GM12878 (cell line): Measurements from ENCODE around the gene DHPS. TPM values are rescaled to one million over a fixed set of nuclear protein-coding genes. Genes with fewer than 3 reads are reported as not detected.
A peak's percentile ranks its signal among the peaks of the same experiment; 100 is the strongest.

Source experiments
- ATAC-seq: fragments of 200-7000 bp; cut with Tn5 transposase; 3 replicates; pipeline ENCODE4 v1.9.1; 2020; ENCODE audit warnings: mild to moderate bottlenecking, moderate library complexity
- Bru-seq: library from RNA; stranded (reverse); fragments of 400-500 nt; gene quantifications from one replicate; lab custom pipeline; 2021; lab: Mats Ljungman, UMichigan
- BruChase-seq, 2 experiments: library from RNA; stranded (reverse); fragments of 400-500 nt; gene quantifications; one replicate each; lab custom pipeline; 2021; lab: Mats Ljungman, UMichigan
- BruUV-seq: library from RNA; stranded (reverse); fragments of 400-500 nt; replicated peaks from 2 replicates; lab custom pipeline; 2021; lab: Mats Ljungman, UMichigan
- CTCF ChIA-PET: fragments of 300-600 bp; sonication (Branson Sonifier 250); formaldehyde crosslinking; extraction: SDS; loops from one replicate; lab custom pipeline; 2021; ENCODE audit warnings: inconsistent platforms; lab: Yijun Ruan, JAX
- POLR2A ChIA-PET: fragments of 350-600 bp; formaldehyde crosslinking; extraction: SDS; loops from one replicate; lab custom pipeline; 2021; ENCODE audit warnings: inconsistent platforms; lab: Charles Lee
- RAD21 ChIA-PET: fragments of 300-600 bp; sonication (Branson Sonifier 250); formaldehyde crosslinking; loops from one replicate; lab custom pipeline; 2023; ENCODE audit warnings: antibody characterized with exemption; ENCODE audit not compliant: unreplicated experiment; lab: Charles Lee
- SMC1A ChIA-PET: fragments of 300-600 bp; sonication (Branson Sonifier 250); formaldehyde crosslinking; loops from one replicate; lab custom pipeline; 2023; ENCODE audit not compliant: unreplicated experiment, uncharacterized antibody; lab: Charles Lee
- DNase-seq: peaks from one replicate; pipeline ENCODE4 v3.0.0-alpha.2; 2011; ENCODE audit warnings: low read depth, low spot score
- FAIRE-seq: peaks from 3 replicates; lab custom pipeline; 2011; peaks lifted over from hg19 to GRCh38; lab: Jason Lieb, UNC
- H2AFZ ChIP-seq: 2 replicates; pipeline ENCODE4 v1.6.0; 2011; ENCODE audit warnings: low read depth, low read length, control low read depth; ENCODE audit not compliant: control insufficient read depth
- H3K27ac ChIP-seq: 2 replicates; pipeline ENCODE4 v1.5.1; 2011; ENCODE audit warnings: control low read depth; ENCODE audit not compliant: control insufficient read depth, insufficient read depth
- H3K27me3 ChIP-seq, 2 experiments: replicated peaks in 1 of 2; 2 replicates each; pipeline versions ENCODE4 v1.6.0 to v1.6.1; 2011; ENCODE audit warnings: low read length in 1 of 2; ENCODE audit not compliant: control insufficient read depth in 2 of 2, insufficient read depth in 2 of 2
- H3K36me3 ChIP-seq, 2 experiments: 2 replicates each; pipeline ENCODE4 v1.5.1; 2011; ENCODE audit warnings: low read length in 1 of 2; ENCODE audit not compliant: control insufficient read depth in 2 of 2, insufficient read depth in 2 of 2
- H3K4me1 ChIP-seq: 2 replicates; pipeline ENCODE4 v1.6.1; 2011; ENCODE audit warnings: mild to moderate bottlenecking, low read length, moderate library complexity, mixed read lengths; ENCODE audit not compliant: control insufficient read depth, insufficient read depth
- H3K4me2 ChIP-seq: 2 replicates; pipeline ENCODE4 v1.6.0; 2011; ENCODE audit warnings: control low read depth; ENCODE audit not compliant: control insufficient read depth, insufficient read depth
- H3K4me3 ChIP-seq: fragments of 200-600 bp; sonication (generic); 2 replicates; pipeline ENCODE4 v1.5.1; 2016
- H3K79me2 ChIP-seq: 2 replicates; pipeline ENCODE4 v1.6.0; 2011; ENCODE audit warnings: low read length; ENCODE audit not compliant: control insufficient read depth, insufficient read depth
- H3K9ac ChIP-seq: 2 replicates; pipeline ENCODE4 v1.8.0; 2011; ENCODE audit warnings: low read length, control low read depth, mixed read lengths; ENCODE audit not compliant: control insufficient read depth, insufficient read depth
- H3K9me3 ChIP-seq: replicated peaks from 3 replicates; pipeline ENCODE4 v1.5.1; 2011; ENCODE audit warnings: mild to moderate bottlenecking, low read length; ENCODE audit not compliant: control insufficient read depth, insufficient read depth
- H4K20me1 ChIP-seq: 2 replicates; pipeline ENCODE4 v1.6.0; 2011; ENCODE audit not compliant: control insufficient read depth, insufficient read depth
- ASH2L ChIP-seq: fragments of 300-600, 200-600 bp; sonication (generic); IDR thresholded peaks from 2 replicates; pipeline ENCODE4 v1.6.1; 2017; ENCODE audit warnings: low read depth, mild to moderate bottlenecking, borderline replicate concordance
- CBX5 ChIP-seq: sonication (generic); IDR thresholded peaks from 2 replicates; pipeline ENCODE4 v1.6.1; 2016; ENCODE audit warnings: low read depth, moderate library complexity, mild to moderate bottlenecking, inconsistent platforms
- ESRRA ChIP-seq: IDR thresholded peaks from 2 replicates; pipeline ENCODE4 v1.6.1; 2012; ENCODE audit warnings: mild to moderate bottlenecking, low read length, improper control_type of control experiment
- KLF5 ChIP-seq: fragments of 450-650 bp; IDR thresholded peaks from 2 replicates; pipeline ENCODE4 v1.6.1; 2014; ENCODE audit warnings: mild to moderate bottlenecking; ENCODE audit not compliant: partially characterized antibody
- SPI1 ChIP-seq: IDR thresholded peaks from 2 replicates; pipeline ENCODE4 v1.6.1; 2011; ENCODE audit warnings: low read depth, mild to moderate bottlenecking, low read length, moderate library complexity, borderline replicate concordance; ENCODE audit not compliant: insufficient read depth
- ZNF384 ChIP-seq: IDR thresholded peaks from 2 replicates; pipeline ENCODE4 v1.6.1; 2012; ENCODE audit warnings: low read depth, mild to moderate bottlenecking, low read length, improper control_type of control experiment, borderline replicate concordance
- WGBS: methylation state at CpG from one replicate; pipeline ENCODE4 v1.1.6; 2016; ENCODE audit warnings: low lambda C conversion rate; ENCODE audit not compliant: insufficient replicate concordance, insufficient coverage; ENCODE audit errors: missing lambda C conversion rate; 5-methylcytosine and 5-hydroxymethylcytosine counted together
- in situ Hi-C: fragments of 300-500 bp; cut with MboI; formaldehyde crosslinking; loops from 9 replicates; pipeline ENCODE4 v1.14.3; 2018; ENCODE audit warnings: mixed read lengths
- intact Hi-C: fragments of 100-400 bp; cut with micrococcal nuclease; formaldehyde crosslinking; loops from one replicate; pipeline ENCODE4 v1.14.2; 2022; ENCODE audit not compliant: unreplicated experiment
- long read RNA-seq, 2 experiments: library from polyadenylated mRNA; unstranded; transcript quantifications; one replicate each; pipeline ENCODE4 v2.0.0, GENCODE V29; 2019 to 2020
- polyA minus RNA-seq, 3 experiments: library from RNA; depleted of rRNA, polyadenylated mRNA; stranded (reverse); fragments of >200 nt; gene quantifications; 2 replicates each; pipeline ENCODE4 v1.2.3, GENCODE V29; 2011
- polyA plus RNA-seq, 11 experiments: library from polyadenylated mRNA; depleted of rRNA in 4 of 11; unstranded in 6 of 11; stranded (reverse) in 5 of 11; fragments of >200 nt; fragmentation: Nextera tagmentation in 4 of 11; fragmentation: Illumina TruSeq in 1 of 11; extraction: Ambion mirVana in 4 of 11; extraction: Trizol in 1 of 11; gene quantifications; 1 replicate in 1 of 11; 2 replicates in 10 of 11; pipeline versions ENCODE4 v1.2.1 to v1.2.3, GENCODE V29; 2011 to 2016; ENCODE audit warnings: inconsistent platforms in 2 of 11, missing spikeins in 2 of 11, low read depth in 1 of 11
- total RNA-seq, 4 experiments: library from RNA; depleted of rRNA in 3 of 4; stranded (reverse); fragments of >200 nt in 3 of 4; fragmentation: Illumina TruSeq in 1 of 4; extraction: Trizol in 1 of 4; gene quantifications; 2 replicates each; pipeline versions ENCODE4 v1.2.1 to v1.2.3, GENCODE V29; 2013 to 2021
- TF ChIP-seq, protein P1 (sequence below): fragments of 450-650 bp; formaldehyde crosslinking; IDR thresholded peaks from 2 replicates; pipeline ENCODE4 v1.5.0; 2022; ENCODE audit warnings: mild to moderate bottlenecking, missing genetic modification characterization

Gene DHPS
- total RNA-seq (2013; cell fraction: nucleolus; rRNA removed): 133 and 159 TPM in 2 replicates
- total RNA-seq (2014; rRNA removed) (89.6 and 94.9 TPM in 2 replicates), total RNA-seq (2014; rRNA removed; fragmentation: Illumina TruSeq; extraction: Trizol) (56.6 and 58.8 TPM in 2 replicates), total RNA-seq (2021) (87.2 and 90.4 TPM in 2 replicates), polyA plus RNA-seq (2011; rRNA removed) (74.4 and 104 TPM in 2 replicates), polyA plus RNA-seq (2014; fragmentation: Illumina TruSeq; extraction: Trizol) (57.8 and 64.6 TPM in 2 replicates), polyA plus RNA-seq (2014; fragmentation: Nextera tagmentation; extraction: Ambion mirVana) (10 to 100 TPM; 36.4 to 76.0 TPM), polyA plus RNA-seq (2014; rRNA removed) (95.2 and 102 TPM in 2 replicates), polyA plus RNA-seq (2016; fragmentation: Nextera tagmentation; extraction: Ambion mirVana) (10 to 100 TPM; 81.8 to 84.9 TPM), polyA minus RNA-seq (2011; rRNA and poly(A)+ RNA removed) (84.7 and 102 TPM in 2 replicates), Bru-seq, nascent RNA (percentile 80 among the genes with signal in this experiment), BruChase-seq, experiment 1, labeled RNA remaining after a 6-hour chase (percentile 94 among the genes with signal in this experiment), BruChase-seq, experiment 2, labeled RNA remaining after a 2-hour chase (percentile 82 among the genes with signal in this experiment)
- 61.2 TPM for polyA plus RNA-seq (2011; ENCODE audit: low read depth)
- 116 and 136 TPM in 2 replicates for polyA plus RNA-seq (2011; cell fraction: cytosol; rRNA removed)
- 269 and 288 TPM in 2 replicates for polyA plus RNA-seq (2011; cell fraction: nucleus; rRNA removed)
- polyA plus RNA-seq (2012): 105 TPM in 2 replicates
- 35.1 and 45.0 TPM in 2 replicates for polyA minus RNA-seq (2011; cell fraction: cytosol; rRNA and poly(A)+ RNA removed)
- polyA minus RNA-seq (2011; cell fraction: nucleus; rRNA and poly(A)+ RNA removed): 49.7 and 75.8 TPM in 2 replicates
- long read RNA-seq, experiment 1, transcript DHPS-201 (9 exons, 1,363 nt): major isoform, 60 of 69 reads
- long read RNA-seq, experiment 1, transcript DHPS-221 (8 exons, 1,176 nt): minor isoform, 5 of 69 reads
- long read RNA-seq, experiment 1, partial matches to known transcripts: 2 of 69 reads
- long read RNA-seq, experiment 1, other reads (novel, unspliced or antisense): 1 of 69 reads
- long read RNA-seq, experiment 2, transcript DHPS-221 (8 exons, 1,176 nt): minor isoform, 5 of 176 reads
- long read RNA-seq, experiment 2, transcript DHPS-201 (9 exons, 1,363 nt): major isoform, 138 of 176 reads
- long read RNA-seq, experiment 2, partial matches to known transcripts: 5 of 176 reads
- long read RNA-seq, experiment 2, other reads (novel, unspliced or antisense): 23 of 176 reads

DNA sequence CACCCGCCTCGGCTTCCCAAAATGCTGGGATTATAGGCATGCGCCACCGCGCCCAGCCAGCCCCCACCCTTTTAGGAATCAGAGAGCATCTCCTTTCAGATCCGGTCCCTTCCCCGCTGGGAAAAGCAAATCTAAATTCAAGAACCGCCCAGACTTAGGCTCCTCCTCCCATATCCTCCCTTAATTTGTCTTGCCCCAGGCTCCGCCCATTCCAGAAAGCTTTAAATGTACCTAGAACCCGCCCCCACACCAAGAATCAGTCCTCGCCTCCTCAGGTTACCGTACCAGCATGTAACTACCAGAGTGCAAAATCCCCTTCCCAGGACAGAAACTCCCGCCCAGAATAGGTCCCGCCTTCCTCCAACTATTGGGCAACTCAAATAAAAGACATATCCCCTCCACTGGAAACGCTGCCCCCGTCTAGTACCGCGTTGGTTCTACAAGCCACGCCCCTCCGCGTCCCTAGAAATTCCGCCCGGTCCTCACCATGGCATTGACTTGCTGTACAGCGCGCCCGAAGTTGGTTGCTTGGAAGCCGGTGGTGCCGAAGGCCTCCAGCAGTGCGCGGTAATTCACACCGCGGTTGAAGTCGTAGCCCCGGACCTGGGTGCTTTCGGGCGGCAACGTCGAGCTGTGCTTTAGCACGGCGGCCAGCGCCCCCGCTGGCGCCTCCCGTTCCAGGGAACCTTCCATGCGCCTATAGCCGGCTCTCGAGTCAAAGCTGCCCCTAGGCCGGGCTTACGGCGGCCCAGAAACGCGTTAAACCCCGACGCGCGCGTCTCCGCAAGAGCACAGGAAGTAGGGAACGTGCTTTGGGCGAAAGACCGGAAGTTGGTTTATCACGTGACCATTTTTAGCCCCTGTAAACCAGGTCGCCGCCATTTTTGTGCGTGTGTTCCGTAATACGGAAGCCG, at the start of gene DHPS:
DHPS (minus strand) TSS at position 807 of the 914 bp plus-strand sequence; CDS start at position 693, 114 bp downstream.
- ChIA-PET SMC1A (interaction anchor here (0.5 to 1.3 kb wide), 3 partner anchors 12 to 116 kb away, joined by 3 to 4 read pairs (median 4); a partner anchor contains a TSS), RAD21 (interaction anchor here (0.6 to 1.4 kb wide), 4 partner anchors 12 to 115 kb away, joined by 3 to 5 read pairs (median 4); a partner anchor contains a TSS), CTCF (interaction anchor here (0.6 to 1.9 kb wide), 10 partner anchors 9 to 1671 kb away, joined by 3 to 4 read pairs (median 3); partner anchors contain the start of gene TRIR), POLR2A (interaction anchor here (0.6 to 2.5 kb wide), 10 partner anchors 9 to 1169 kb away, joined by 3 to 8 read pairs (median 6); partner anchors contain the start of genes MAN2B1, TNPO2, TRIR and WDR83)
- Histone ChIP-seq H3K27ac (peak within 1 kb of the TSS; percentile 98), H3K79me2 (peaks cover 9% of the 10 kb centered on the region), H4K20me1 (no peaks in the 10 kb centered on the region; the same call in 1 of the 2 replicates), H3K4me2 (peak within 1 kb of the TSS; percentile 76), H3K9me3 (no peaks in the 10 kb centered on the region), H3K4me1 (peaks cover 4% of the 10 kb centered on the region; the same call in 1 of the 2 replicates), H3K36me3 (peaks cover 13 to 14% of the 10 kb centered on the region in 2 experiments), H3K4me3 (peak within 1 kb of the TSS; percentile 99), H3K9ac (peak within 1 kb of the TSS; percentile 98), H2AFZ (peak within 1 kb of the TSS; percentile 89), H3K27me3 (no peaks in the 10 kb centered on the region)
- peak; percentile 95 for DNase-seq
- BruUV-seq: TSS peak; percentile 83
- in situ Hi-C loops (no loop called here), intact Hi-C loops (loop anchor here (1.0 kb wide), 1 partner anchor 112 kb away; no protein-coding TSS in a partner anchor)
- FAIRE-seq: peak; percentile 96
- peak; percentile 91 for ATAC-seq
- under 1% methylated on average over 67 of the region's 68 CpGs for WGBS
- TF ChIP-seq SPI1: no peak
- TF ChIP-seq ESRRA: no peak
- 0 out of 2 replicates have a peak, but pooled peaks have one; percentile 64 for TF ChIP-seq CBX5
- peak; percentile 98 for TF ChIP-seq ZNF384
- peak; percentile 87; the same call in 1 of the 2 replicates for TF ChIP-seq ASH2L
- TF ChIP-seq KLF5: peak; percentile 78
- TF ChIP-seq, protein P1, sequence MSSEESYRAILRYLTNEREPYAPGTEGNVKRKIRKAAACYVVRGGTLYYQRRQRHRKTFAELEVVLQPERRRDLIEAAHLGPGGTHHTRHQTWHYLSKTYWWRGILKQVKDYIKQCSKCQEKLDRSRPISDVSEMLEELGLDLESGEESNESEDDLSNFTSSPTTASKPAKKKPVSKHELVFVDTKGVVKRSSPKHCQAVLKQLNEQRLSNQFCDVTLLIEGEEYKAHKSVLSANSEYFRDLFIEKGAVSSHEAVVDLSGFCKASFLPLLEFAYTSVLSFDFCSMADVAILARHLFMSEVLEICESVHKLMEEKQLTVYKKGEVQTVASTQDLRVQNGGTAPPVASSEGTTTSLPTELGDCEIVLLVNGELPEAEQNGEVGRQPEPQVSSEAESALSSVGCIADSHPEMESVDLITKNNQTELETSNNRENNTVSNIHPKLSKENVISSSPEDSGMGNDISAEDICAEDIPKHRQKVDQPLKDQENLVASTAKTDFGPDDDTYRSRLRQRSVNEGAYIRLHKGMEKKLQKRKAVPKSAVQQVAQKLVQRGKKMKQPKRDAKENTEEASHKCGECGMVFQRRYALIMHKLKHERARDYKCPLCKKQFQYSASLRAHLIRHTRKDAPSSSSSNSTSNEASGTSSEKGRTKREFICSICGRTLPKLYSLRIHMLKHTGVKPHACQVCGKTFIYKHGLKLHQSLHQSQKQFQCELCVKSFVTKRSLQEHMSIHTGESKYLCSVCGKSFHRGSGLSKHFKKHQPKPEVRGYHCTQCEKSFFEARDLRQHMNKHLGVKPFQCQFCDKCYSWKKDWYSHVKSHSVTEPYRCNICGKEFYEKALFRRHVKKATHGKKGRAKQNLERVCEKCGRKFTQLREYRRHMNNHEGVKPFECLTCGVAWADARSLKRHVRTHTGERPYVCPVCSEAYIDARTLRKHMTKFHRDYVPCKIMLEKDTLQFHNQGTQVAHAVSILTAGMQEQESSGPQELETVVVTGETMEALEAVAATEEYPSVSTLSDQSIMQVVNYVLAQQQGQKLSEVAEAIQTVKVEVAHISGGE: peak; percentile 71
